ENCODE measurements around the gene LRRC36.

DNA sequence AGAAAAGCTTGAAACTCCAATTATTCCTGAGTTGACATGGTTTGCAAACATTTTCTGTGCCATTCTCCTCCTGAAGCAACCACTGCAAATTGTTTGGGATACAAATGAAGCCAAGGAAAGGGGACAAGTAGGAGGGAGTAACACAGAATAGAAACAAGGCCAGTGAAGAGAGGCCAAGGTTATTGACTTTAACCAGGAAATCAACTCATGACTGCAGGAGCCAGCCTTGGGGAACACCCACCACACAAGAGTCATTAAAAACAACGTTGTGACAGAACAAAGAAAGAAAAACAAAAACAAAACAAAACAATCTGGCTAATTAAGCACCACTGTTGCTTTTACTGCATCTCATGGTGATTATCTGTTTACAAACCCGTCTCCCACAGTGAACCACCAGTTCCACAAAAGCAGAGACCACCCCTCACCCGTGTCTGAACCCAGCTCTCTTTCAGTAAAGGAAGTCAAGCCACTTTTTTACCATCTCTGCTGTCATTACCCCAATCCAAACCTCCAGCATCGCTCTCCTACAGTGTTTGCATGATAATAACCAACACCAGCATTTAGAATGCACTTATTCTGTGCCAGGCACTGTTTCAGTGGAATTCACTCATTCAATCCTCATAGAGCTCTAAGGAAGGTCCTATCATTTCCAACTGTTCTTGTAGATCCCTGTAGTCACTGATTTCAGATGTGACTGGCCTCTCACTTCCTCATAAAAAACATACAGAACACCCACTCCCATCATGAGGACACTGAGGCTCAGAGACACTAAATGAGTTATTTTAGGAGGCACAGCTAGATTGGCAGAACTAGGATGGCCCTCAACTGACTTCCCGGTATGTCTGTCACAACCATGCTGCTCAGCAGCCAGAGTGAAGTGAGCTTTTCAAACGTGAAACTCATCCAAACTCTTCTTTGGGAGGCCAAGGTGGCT, 87.6 kb downstream of the LRRC36 start:
- TF ChIP-seq, protein P1, sequence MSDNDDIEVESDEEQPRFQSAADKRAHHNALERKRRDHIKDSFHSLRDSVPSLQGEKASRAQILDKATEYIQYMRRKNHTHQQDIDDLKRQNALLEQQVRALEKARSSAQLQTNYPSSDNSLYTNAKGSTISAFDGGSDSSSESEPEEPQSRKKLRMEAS (CRISPR knock-in tag; IDR thresholded peaks at IDR 0.05): no peak
- TF ChIP-seq, protein P2, sequence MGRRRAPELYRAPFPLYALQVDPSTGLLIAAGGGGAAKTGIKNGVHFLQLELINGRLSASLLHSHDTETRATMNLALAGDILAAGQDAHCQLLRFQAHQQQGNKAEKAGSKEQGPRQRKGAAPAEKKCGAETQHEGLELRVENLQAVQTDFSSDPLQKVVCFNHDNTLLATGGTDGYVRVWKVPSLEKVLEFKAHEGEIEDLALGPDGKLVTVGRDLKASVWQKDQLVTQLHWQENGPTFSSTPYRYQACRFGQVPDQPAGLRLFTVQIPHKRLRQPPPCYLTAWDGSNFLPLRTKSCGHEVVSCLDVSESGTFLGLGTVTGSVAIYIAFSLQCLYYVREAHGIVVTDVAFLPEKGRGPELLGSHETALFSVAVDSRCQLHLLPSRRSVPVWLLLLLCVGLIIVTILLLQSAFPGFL (CRISPR knock-in tag; IDR thresholded peaks at IDR 0.05): no peak
- TF ChIP-seq ZFP36 (IDR thresholded peaks at IDR 0.05; ENCODE audit: low read depth, low read length, partially characterized antibody) (no peak), NRF1 (conservative IDR thresholded peaks at IDR 0.05 in 1 of 2, IDR thresholded peaks at IDR 0.05 in 1 of 2) (no peak), ZFP30 (CRISPR knock-in tag; IDR thresholded peaks at IDR 0.05; ENCODE audit: borderline replicate concordance) (no peak)
- TF ChIP-seq, protein P3, sequence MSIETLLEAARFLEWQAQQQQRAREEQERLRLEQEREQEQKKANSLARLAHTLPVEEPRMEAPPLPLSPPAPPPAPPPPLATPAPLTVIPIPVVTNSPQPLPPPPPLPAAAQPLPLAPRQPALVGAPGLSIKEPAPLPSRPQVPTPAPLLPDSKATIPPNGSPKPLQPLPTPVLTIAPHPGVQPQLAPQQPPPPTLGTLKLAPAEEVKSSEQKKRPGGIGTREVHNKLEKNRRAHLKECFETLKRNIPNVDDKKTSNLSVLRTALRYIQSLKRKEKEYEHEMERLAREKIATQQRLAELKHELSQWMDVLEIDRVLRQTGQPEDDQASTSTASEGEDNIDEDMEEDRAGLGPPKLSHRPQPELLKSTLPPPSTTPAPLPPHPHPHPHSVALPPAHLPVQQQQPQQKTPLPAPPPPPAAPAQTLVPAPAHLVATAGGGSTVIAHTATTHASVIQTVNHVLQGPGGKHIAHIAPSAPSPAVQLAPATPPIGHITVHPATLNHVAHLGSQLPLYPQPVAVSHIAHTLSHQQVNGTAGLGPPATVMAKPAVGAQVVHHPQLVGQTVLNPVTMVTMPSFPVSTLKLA (conservative IDR thresholded peaks at IDR 0.05): no peak
- TF ChIP-seq, protein P4, sequence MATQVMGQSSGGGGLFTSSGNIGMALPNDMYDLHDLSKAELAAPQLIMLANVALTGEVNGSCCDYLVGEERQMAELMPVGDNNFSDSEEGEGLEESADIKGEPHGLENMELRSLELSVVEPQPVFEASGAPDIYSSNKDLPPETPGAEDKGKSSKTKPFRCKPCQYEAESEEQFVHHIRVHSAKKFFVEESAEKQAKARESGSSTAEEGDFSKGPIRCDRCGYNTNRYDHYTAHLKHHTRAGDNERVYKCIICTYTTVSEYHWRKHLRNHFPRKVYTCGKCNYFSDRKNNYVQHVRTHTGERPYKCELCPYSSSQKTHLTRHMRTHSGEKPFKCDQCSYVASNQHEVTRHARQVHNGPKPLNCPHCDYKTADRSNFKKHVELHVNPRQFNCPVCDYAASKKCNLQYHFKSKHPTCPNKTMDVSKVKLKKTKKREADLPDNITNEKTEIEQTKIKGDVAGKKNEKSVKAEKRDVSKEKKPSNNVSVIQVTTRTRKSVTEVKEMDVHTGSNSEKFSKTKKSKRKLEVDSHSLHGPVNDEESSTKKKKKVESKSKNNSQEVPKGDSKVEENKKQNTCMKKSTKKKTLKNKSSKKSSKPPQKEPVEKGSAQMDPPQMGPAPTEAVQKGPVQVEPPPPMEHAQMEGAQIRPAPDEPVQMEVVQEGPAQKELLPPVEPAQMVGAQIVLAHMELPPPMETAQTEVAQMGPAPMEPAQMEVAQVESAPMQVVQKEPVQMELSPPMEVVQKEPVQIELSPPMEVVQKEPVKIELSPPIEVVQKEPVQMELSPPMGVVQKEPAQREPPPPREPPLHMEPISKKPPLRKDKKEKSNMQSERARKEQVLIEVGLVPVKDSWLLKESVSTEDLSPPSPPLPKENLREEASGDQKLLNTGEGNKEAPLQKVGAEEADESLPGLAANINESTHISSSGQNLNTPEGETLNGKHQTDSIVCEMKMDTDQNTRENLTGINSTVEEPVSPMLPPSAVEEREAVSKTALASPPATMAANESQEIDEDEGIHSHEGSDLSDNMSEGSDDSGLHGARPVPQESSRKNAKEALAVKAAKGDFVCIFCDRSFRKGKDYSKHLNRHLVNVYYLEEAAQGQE (IDR thresholded peaks at IDR 0.05; ENCODE audit: borderline replicate concordance): no peak
- TF ChIP-seq, protein P4 (CRISPR knock-in tag; IDR thresholded peaks at IDR 0.05; ENCODE audit: low read depth): no peak
- TF ChIP-seq, protein P5, sequence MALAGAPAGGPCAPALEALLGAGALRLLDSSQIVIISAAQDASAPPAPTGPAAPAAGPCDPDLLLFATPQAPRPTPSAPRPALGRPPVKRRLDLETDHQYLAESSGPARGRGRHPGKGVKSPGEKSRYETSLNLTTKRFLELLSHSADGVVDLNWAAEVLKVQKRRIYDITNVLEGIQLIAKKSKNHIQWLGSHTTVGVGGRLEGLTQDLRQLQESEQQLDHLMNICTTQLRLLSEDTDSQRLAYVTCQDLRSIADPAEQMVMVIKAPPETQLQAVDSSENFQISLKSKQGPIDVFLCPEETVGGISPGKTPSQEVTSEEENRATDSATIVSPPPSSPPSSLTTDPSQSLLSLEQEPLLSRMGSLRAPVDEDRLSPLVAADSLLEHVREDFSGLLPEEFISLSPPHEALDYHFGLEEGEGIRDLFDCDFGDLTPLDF (CRISPR knock-in tag; IDR thresholded peaks at IDR 0.05): no peak

All from K562 (cell line).